GM23338 (cell line): ENCODE measurements around the gene IGSF10. TPM values are rescaled to one million over a fixed set of nuclear protein-coding genes. Genes with fewer than 3 reads are reported as not detected.

Source experiments
- ATAC-seq: fragments of 200-7000 bp; cut with Tn5 transposase; 3 replicates; pipeline ENCODE4 v1.9.1; 2020
- DNase-seq: peaks from one replicate; pipeline ENCODE4 v3.0.0-alpha.2; 2015; ENCODE audit warnings: low spot score
- H2AFZ ChIP-seq: fragments of 200-600 bp; sonication (generic); 2 replicates; pipeline ENCODE4 v1.8.0; 2016; ENCODE audit warnings: antibody characterized with exemption, mild to moderate bottlenecking, moderate library complexity
- H3F3A ChIP-seq: fragments of 200-600 bp; sonication (generic); replicated peaks from 2 replicates; pipeline ENCODE4 v1.8.0; 2017; ENCODE audit warnings: antibody characterized with exemption, mixed run types, low read depth
- H3K27ac ChIP-seq: fragments of 200-600 bp; sonication (generic); 2 replicates; pipeline ENCODE4 v1.6.1; 2016; ENCODE audit warnings: low read depth
- H3K27me3 ChIP-seq: fragments of 200-600 bp; sonication (generic); 2 replicates; pipeline ENCODE4 v1.8.0; 2016; ENCODE audit warnings: mild to moderate bottlenecking, mixed run types, moderate library complexity; ENCODE audit not compliant: insufficient read depth
- H3K36me3 ChIP-seq: fragments of 200-600 bp; sonication (generic); 2 replicates; pipeline ENCODE4 v1.8.0; 2016; ENCODE audit warnings: mild to moderate bottlenecking; ENCODE audit not compliant: insufficient read depth
- H3K4me1 ChIP-seq: fragments of 200-600 bp; sonication (generic); 2 replicates; pipeline ENCODE4 v1.8.0; 2016; ENCODE audit warnings: mild to moderate bottlenecking, moderate library complexity; ENCODE audit not compliant: insufficient read depth
- H3K4me2 ChIP-seq: fragments of 200-600 bp; sonication (generic); 2 replicates; pipeline ENCODE4 v1.7.1; 2017; ENCODE audit warnings: mixed run types
- H3K4me3 ChIP-seq: fragments of 200-600 bp; sonication (generic); 2 replicates; pipeline ENCODE4 v1.6.1; 2016; ENCODE audit warnings: mixed run types
- H3K79me2 ChIP-seq: fragments of 200-600 bp; sonication (generic); replicated peaks from 2 replicates; pipeline ENCODE4 v1.8.0; 2017; ENCODE audit warnings: mild to moderate bottlenecking; ENCODE audit not compliant: insufficient read depth
- H3K9me2 ChIP-seq: fragments of 200-600 bp; sonication (generic); 2 replicates; pipeline ENCODE4 v1.8.0; 2017; ENCODE audit not compliant: insufficient read depth
- H4K20me1 ChIP-seq: fragments of 200-600 bp; sonication (generic); replicated peaks from 2 replicates; pipeline ENCODE4 v1.8.0; 2017; ENCODE audit warnings: mild to moderate bottlenecking; ENCODE audit not compliant: insufficient read depth
- H3K27ac Mint-ChIP-seq: 2 replicates; pipeline ENCODE4 v1.8.0; 2020; ENCODE audit warnings: inconsistent platforms, mild to moderate bottlenecking, moderate library complexity, mixed read lengths
- H3K27me3 Mint-ChIP-seq: 3 replicates; pipeline ENCODE4 v1.8.0; 2022; ENCODE audit warnings: low read depth, mild to moderate bottlenecking, moderate library complexity, mixed read lengths, inconsistent platforms; ENCODE audit not compliant: insufficient read depth, poor library complexity
- H3K36me3 Mint-ChIP-seq: 3 replicates; pipeline ENCODE4 v1.8.0; 2021; ENCODE audit warnings: low read depth, mild to moderate bottlenecking, inconsistent platforms, moderate library complexity, mixed read lengths
- H3K4me1 Mint-ChIP-seq: 3 replicates; pipeline ENCODE4 v1.8.0; 2020; ENCODE audit warnings: mild to moderate bottlenecking, inconsistent platforms, mixed read lengths
- H3K4me3 Mint-ChIP-seq: 3 replicates; pipeline ENCODE4 v1.8.0; 2021; ENCODE audit warnings: moderate library complexity, mild to moderate bottlenecking, inconsistent platforms, mixed read lengths
- H3K9me3 Mint-ChIP-seq: 3 replicates; pipeline ENCODE4 v1.8.0; 2020; ENCODE audit warnings: moderate library complexity, mild to moderate bottlenecking, inconsistent platforms, mixed read lengths
- CREB1 ChIP-seq: fragments of 250-450 bp; sonication (Bioruptor Pico); IDR thresholded peaks from 2 replicates; pipeline ENCODE4 v1.5.0; 2020; ENCODE audit warnings: low read depth, mild to moderate bottlenecking, moderate library complexity
- CTCF ChIP-seq, 2 experiments: fragments of 200-600 bp in 1 of 2; sonication (generic) in 1 of 2; conservative IDR thresholded peaks; 2 replicates each; pipeline versions ENCODE4 v1.5.1 to v1.6.1; 2016 to 2017; ENCODE audit warnings: antibody characterized with exemption in 2 of 2, low read depth in 2 of 2, mild to moderate bottlenecking in 2 of 2, moderate library complexity in 1 of 2
- EZH2 ChIP-seq: fragments of 200-600 bp; sonication (generic); IDR thresholded peaks from one replicate; pipeline ENCODE4 v1.8.0; 2017; ENCODE audit warnings: antibody characterized with exemption, mild to moderate bottlenecking, low read depth; ENCODE audit not compliant: unreplicated experiment
- EZH2phosphoT487 ChIP-seq: fragments of 200-600 bp; sonication (generic); IDR thresholded peaks from one replicate; pipeline ENCODE4 v1.8.1; 2018; ENCODE audit warnings: antibody characterized with exemption; ENCODE audit not compliant: unreplicated experiment
- JUNB ChIP-seq: IDR thresholded peaks from one replicate; pipeline ENCODE4 v1.6.1; 2016; ENCODE audit warnings: antibody characterized with exemption; ENCODE audit not compliant: unreplicated experiment
- POLR2AphosphoS5 ChIP-seq: IDR thresholded peaks from 2 replicates; pipeline ENCODE4 v1.6.1; 2016; ENCODE audit warnings: antibody characterized with exemption, low read depth
- STAT1 ChIP-seq: IDR thresholded peaks from one replicate; pipeline ENCODE4 v1.6.1; 2016; ENCODE audit warnings: antibody characterized with exemption; ENCODE audit not compliant: unreplicated experiment
- ZNF114 ChIP-seq: fragments of 250-450 bp; sonication (Bioruptor Pico); IDR thresholded peaks from 2 replicates; pipeline ENCODE4 v1.5.0; 2020; ENCODE audit warnings: mild to moderate bottlenecking, moderate library complexity
- ZNF331 ChIP-seq: fragments of 250-450 bp; sonication (Bioruptor Pico); IDR thresholded peaks from 2 replicates; pipeline ENCODE4 v1.5.0; 2020; ENCODE audit warnings: low read depth, mild to moderate bottlenecking, moderate library complexity
- ZNF462 ChIP-seq: fragments of 250-450 bp; sonication (Bioruptor Pico); IDR thresholded peaks from 2 replicates; pipeline ENCODE4 v1.5.0; 2020; ENCODE audit warnings: mild to moderate bottlenecking, moderate library complexity
- polyA plus RNA-seq: library from polyadenylated mRNA; unstranded; fragments of >200 nt; fragmentation: Nextera tagmentation; extraction: Ambion mirVana; gene quantifications from 2 replicates; pipeline ENCODE4 v1.2.1, GENCODE V29; 2016
- total RNA-seq: library from RNA; depleted of rRNA; stranded (reverse); fragments of >200 nt; shearing (Covaris generic); gene quantifications from 2 replicates; pipeline ENCODE4 v1.2.3, GENCODE V29; 2014

Gene IGSF10
- total and polyA plus RNA-seq, 2 experiments from 2014 or later, result 0.50 to 0.94 TPM

GRCh38 chr3:151462278-151462780, 1.5 kb upstream of the IGSF10 start (continued):
- TF ChIP-seq ZNF462 (CRISPR knock-in tag), result no peak
- TF ChIP-seq CREB1 (CRISPR knock-in tag), result no peak

DNA sequence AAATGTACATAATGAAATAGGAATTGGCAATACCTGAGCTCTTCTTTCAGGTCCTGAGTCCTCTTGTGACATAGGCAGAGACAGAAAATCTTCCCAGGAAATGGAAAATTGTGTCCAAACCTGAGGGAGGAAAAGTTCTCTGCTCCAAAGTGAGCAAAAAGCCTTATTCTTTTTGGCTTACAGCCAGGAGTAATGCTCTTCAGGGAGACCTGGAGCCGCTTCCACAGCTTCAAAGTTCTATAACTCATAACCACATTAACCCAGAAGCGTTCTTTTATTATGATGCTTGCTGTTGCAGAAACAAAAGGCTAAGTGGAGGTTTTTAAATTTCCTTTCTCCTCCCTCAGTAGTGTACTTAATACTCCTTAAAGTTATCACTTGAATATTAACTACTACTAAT, 633 bp downstream of the IGSF10 start:
- Histone ChIP-seq H4K20me1 (no peaks in the 10 kb centered on the region), H3K9me2 (no peaks in the 10 kb centered on the region), H3K27ac (no peak overlapping the region), H3F3A (no peaks in the 10 kb centered on the region), H3K79me2 (no peaks in the 10 kb centered on the region), H3K4me3 (peak overlapping the region; percentile 57), H3K4me1 (peaks cover 7% of the 10 kb centered on the region; the same call in 1 of the 2 replicates), H3K27me3 (no peaks in the 10 kb centered on the region), H3K36me3 (no peaks in the 10 kb centered on the region), H3K4me2 (peak overlapping the region; percentile 79), H2AFZ (peak overlapping the region; percentile 94)
- Mint-ChIP-seq H3K27ac (no peak overlapping the region), H3K27me3 (peaks cover 4% of the 10 kb centered on the region), H3K4me3 (peak overlapping the region; percentile 78), H3K4me1 (peaks cover 3% of the 10 kb centered on the region), H3K9me3 (no peaks in the 10 kb centered on the region), H3K36me3 (no peaks in the 10 kb centered on the region)
- DNase-seq, result no peak
- no peak for ATAC-seq
- TF ChIP-seq POLR2AphosphoS5 (no peak), EZH2 (no peak)

GRCh38 chr3:151459358-151459757, 1.5 kb downstream of the IGSF10 start:
- H3K4me3 ChIP-seq, result no peak overlapping the region
- H3K36me3 ChIP-seq, result no peaks in the 10 kb centered on the region
- no peak overlapping the region for H3K27ac ChIP-seq
- Mint-ChIP-seq H3K9me3 (no peaks in the 10 kb centered on the region), H3K36me3 (no peaks in the 10 kb centered on the region), H3K4me3 (no peak overlapping the region), H3K27ac (no peak overlapping the region), H3K4me1 (peaks cover 3% of the 10 kb centered on the region), H3K27me3 (peaks cover 4% of the 10 kb centered on the region)
- H3K9me2 ChIP-seq, result no peaks in the 10 kb centered on the region
- H3K4me2 ChIP-seq, result no peak overlapping the region
- DNase-seq (no peak), ATAC-seq (no peak)
- no peaks in the 10 kb centered on the region for H3K27me3 ChIP-seq
- H4K20me1 ChIP-seq, result no peaks in the 10 kb centered on the region
- no peaks in the 10 kb centered on the region for H3F3A ChIP-seq
- no peaks in the 10 kb centered on the region for H3K79me2 ChIP-seq
- peaks cover 7% of the 10 kb centered on the region; the same call in 1 of the 2 replicates for H3K4me1 ChIP-seq
- no peak overlapping the region for H2AFZ ChIP-seq
- TF ChIP-seq JUNB, result no peak
- TF ChIP-seq CTCF (conservative IDR thresholded peaks at IDR 0.05; ENCODE audit: low read depth in 2 of 2), result no peak
- TF ChIP-seq ZNF114 (CRISPR knock-in tag), result no peak
- no peak for TF ChIP-seq POLR2AphosphoS5
- no peak for TF ChIP-seq EZH2phosphoT487
- no peak for TF ChIP-seq ZNF331 (CRISPR knock-in tag)
- no peak for TF ChIP-seq STAT1
